ENCODE data around the gene OR51B4. TPM values are rescaled to one million over a fixed set of nuclear protein-coding genes. Genes with fewer than 3 reads are reported as not detected.
"Not testable (repeated sequence)": the region's sequence is repeated elsewhere in the genome, so short reads cannot be mapped to it uniquely, and the experiment has no call there.

OR51B4 gene
- total RNA-seq, 4 donors from 2014 or later, result not detected

GRCh38 chr11:5266609-5267008 is 35.1 kb downstream of the OR51B4 start:
- no peak for TF ChIP-seq CTCF (IDR thresholded peaks at IDR 0.05; ENCODE audit: low read depth)

GRCh38 chr11:5265832-5266231 is 35.9 kb downstream of the OR51B4 start:
- no peak for TF ChIP-seq CTCF (IDR thresholded peaks at IDR 0.05; ENCODE audit: low read depth)

- TF ChIP-seq CTCF (IDR thresholded peaks at IDR 0.05; ENCODE audit: low read depth), result no peak
Measured at GRCh38 chr11:5258543-5259262, 43.0 kb downstream of the OR51B4 start.

GRCh38 chr11:5257296-5257695 is 44.5 kb downstream of the OR51B4 start:
- no peak for TF ChIP-seq CTCF (IDR thresholded peaks at IDR 0.05; ENCODE audit: low read depth)

GRCh38 chr11:5254646-5255413 is 46.9 kb downstream of the OR51B4 start, which contains the start of gene HBG2:
Gene HBG2, minus strand, starts transcription at chr11:5254781. Its CDS starts 53 bp downstream, at chr11:5254728.
- not testable (repeated sequence) for TF ChIP-seq CTCF (IDR thresholded peaks at IDR 0.05; ENCODE audit: low read depth)

GRCh38 chr11:5252919-5253265 is 48.9 kb downstream of the OR51B4 start:
- no peak for TF ChIP-seq CTCF (IDR thresholded peaks at IDR 0.05; ENCODE audit: low read depth)

- no peak for TF ChIP-seq CTCF (IDR thresholded peaks at IDR 0.05; ENCODE audit: low read depth)
Measured at GRCh38 chr11:5252192-5252918, 49.4 kb downstream of the OR51B4 start.
